ENCODE data around the gene EML4.

EML4 gene

DNA sequence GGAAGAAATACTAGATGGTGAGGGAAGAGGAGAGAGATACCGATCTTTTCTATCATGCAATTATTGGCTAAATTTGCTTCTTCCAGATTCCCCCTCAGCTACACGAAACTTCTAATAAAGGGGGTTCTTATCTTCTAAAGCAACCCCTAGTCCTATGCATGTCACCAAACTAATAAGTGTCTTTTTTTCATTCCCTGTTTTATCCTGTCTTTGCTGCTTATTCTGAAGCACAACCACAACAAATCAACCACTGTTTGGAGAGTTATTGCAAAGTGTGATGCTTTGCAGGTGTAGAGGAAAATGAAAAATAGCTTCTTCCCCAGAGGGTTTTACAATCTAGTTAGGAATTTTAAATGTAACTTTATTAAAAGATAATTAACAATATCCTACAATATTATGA is 60.8 kb downstream of the EML4 start:
- H3K4me3 ChIP-seq (ENCODE audit: low read depth, low read length) = no peak overlapping the region
- TF ChIP-seq, protein P1, sequence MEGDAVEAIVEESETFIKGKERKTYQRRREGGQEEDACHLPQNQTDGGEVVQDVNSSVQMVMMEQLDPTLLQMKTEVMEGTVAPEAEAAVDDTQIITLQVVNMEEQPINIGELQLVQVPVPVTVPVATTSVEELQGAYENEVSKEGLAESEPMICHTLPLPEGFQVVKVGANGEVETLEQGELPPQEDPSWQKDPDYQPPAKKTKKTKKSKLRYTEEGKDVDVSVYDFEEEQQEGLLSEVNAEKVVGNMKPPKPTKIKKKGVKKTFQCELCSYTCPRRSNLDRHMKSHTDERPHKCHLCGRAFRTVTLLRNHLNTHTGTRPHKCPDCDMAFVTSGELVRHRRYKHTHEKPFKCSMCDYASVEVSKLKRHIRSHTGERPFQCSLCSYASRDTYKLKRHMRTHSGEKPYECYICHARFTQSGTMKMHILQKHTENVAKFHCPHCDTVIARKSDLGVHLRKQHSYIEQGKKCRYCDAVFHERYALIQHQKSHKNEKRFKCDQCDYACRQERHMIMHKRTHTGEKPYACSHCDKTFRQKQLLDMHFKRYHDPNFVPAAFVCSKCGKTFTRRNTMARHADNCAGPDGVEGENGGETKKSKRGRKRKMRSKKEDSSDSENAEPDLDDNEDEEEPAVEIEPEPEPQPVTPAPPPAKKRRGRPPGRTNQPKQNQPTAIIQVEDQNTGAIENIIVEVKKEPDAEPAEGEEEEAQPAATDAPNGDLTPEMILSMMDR (IDR thresholded peaks at IDR 0.05; ENCODE audit: insufficient read depth, low read depth, low read length, missing control alignments) = no peak
- DNase-seq (ENCODE audit: low read depth) = no peak

DNA sequence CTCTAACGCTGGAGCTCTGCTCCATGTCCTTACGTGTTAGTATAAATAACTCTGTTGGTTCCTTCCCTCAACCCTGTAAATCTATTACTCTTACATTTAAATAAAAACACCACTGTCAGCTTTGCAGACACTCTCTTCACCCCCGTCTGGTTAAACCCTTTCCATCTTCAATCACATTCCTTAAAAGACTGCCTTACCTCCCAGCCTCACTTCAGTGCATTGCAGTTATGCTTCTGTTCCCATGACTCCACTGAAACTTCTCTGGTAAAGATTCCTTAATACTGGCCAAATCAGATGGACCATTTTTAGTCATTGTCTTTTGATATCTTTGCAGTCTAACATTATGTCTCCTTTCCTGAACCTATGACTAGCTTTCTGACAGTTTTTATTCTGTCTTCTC is 61.7 kb downstream of the EML4 start:
- TF ChIP-seq, protein P1 (IDR thresholded peaks at IDR 0.05; ENCODE audit: insufficient read depth, low read depth, low read length, missing control alignments) = no peak
- H3K4me3 ChIP-seq (ENCODE audit: low read depth, low read length) = no peak overlapping the region
- no peak for DNase-seq (ENCODE audit: low read depth)

DNA sequence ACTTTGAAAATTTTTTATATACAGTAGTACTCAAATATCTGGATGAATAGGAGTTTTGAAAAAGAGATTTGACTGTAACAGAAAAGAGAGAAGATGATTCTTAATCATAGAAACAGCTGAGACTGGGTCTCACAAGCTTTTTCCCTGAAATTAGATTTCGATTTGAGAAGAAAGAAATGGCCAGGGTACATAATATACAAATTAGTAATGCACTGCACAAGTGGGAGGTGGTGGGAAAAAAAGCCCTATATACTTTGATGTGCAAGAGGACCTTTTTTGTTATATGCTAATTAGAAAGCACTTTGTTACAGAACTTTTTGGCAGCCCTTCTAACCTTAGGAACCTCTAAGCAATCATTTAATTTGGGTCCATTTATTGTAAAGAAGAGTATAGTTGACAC is 62.9 kb downstream of the EML4 start:
- DNase-seq (ENCODE audit: low read depth) = no peak
- no peak overlapping the region for H3K4me3 ChIP-seq (ENCODE audit: low read depth, low read length)
- TF ChIP-seq, protein P1 (IDR thresholded peaks at IDR 0.05; ENCODE audit: insufficient read depth, low read depth, low read length, missing control alignments) = no peak

DNA sequence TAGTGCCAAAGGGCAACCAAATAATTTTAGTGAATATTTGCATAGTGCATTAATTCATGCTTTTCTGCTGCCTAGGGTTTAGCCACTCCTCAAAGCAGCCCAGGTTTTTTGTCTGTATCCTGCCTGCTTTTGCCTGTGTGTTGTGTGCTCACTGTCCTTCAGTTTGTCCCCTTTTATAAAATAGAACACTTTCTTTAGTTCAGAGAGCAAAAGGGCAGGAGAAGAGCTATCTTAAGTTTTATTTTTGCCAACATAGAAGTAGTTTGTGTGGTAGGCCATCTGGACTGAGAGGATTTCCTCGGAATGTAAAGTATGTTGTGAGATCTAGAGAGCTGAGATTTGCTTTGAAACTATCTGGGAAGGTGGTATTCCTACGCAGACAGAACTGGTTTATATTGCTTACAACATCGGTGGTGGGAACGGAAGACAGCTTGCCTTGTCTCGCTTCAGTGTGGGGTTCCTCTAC is 64.9 kb downstream of the EML4 start:
- TF ChIP-seq, protein P1 (IDR thresholded peaks at IDR 0.05; ENCODE audit: insufficient read depth, low read depth, low read length, missing control alignments) = no peak
- DNase-seq (ENCODE audit: low read depth) = no peak
- no peak overlapping the region for H3K4me3 ChIP-seq (ENCODE audit: low read depth, low read length)

DNA sequence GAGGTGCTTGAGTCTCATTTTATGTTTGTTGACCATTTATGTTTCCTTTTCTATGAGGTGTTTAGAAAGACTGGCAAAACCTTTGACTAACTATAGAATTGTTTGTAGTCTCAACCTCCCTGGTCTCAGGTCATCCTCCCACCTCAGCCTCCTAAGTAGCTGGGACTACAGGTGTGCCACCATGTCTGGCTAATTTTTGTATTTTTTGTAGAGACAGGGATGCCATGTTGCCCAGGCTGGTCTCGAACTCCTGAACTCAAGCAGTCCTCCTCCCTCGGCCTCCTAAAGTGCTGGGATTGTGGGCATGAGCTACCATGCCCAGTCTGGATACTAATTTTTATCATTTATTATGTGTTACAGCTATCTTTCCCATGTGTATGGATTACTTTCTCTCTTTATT is 67.8 kb downstream of the EML4 start:
- no peak for DNase-seq (ENCODE audit: low read depth)
- TF ChIP-seq, protein P1 (IDR thresholded peaks at IDR 0.05; ENCODE audit: insufficient read depth, low read depth, low read length, missing control alignments) = no peak
- H3K4me3 ChIP-seq (ENCODE audit: low read depth, low read length) = no peak overlapping the region

DNA sequence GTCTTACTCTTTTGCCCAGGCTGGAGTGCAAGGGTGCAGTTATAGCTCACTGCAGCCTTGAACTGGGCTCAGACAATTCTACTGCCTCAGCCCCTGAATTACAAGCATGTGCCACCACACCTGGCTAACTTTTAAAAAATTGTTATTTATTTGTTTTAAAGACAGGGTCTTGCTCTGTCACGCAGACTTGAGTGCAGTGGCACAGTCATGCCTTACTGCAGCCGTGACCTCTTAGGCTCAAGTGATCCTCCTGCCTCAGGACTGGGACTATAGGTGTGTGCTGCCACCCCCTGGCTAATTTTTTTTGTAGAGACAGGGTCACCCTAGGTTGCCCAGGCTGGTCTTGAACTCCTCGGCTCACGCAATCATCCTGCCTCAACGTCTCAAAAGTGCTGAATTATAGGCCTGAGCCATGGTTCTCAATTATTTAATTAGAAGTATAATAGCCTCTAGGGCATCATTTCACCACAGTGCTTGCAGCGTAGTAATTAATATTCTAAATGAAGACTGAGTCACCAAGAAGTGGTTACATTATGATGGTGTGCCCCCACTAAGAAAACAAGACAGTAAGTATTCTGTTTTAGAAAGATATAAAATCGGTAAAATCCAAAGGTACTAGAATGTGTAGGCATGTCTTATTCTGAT is 69.6 kb downstream of the EML4 start:
- H3K4me3 ChIP-seq (ENCODE audit: low read depth, low read length) = no peak overlapping the region
- TF ChIP-seq, protein P1 (IDR thresholded peaks at IDR 0.05; ENCODE audit: insufficient read depth, low read depth, low read length, missing control alignments) = peak; percentile 38
- peak; percentile 63 for DNase-seq (ENCODE audit: low read depth)

DNA sequence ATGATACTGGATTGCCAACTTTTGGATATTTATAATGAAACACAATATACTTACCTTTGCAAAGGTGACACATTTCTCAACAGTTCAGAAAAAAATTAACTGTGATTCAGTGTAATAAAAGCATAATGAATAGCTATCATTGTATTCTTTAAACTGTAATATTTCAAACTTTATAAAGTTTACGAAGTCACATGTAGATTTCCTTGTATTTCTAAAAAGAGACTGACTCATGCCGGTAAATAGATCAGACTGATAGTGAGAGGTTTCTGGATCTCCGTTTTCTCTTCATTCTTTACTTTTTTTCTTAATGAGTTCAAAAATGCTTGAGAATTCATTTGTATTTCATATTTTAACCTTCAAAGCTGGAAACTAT is 70.1 kb downstream of the EML4 start:
- DNase-seq (ENCODE audit: low read depth) = no peak
- no peak overlapping the region for H3K4me3 ChIP-seq (ENCODE audit: low read depth, low read length)
- TF ChIP-seq, protein P1 (IDR thresholded peaks at IDR 0.05; ENCODE audit: insufficient read depth, low read depth, low read length, missing control alignments) = no peak

Data from GM12865 (cell line).